A549 (cell line): ENCODE measurements around the gene PRSS56. TPM values are rescaled to one million over a fixed set of nuclear protein-coding genes. Genes with fewer than 3 reads are reported as not detected.

Source experiments
- ATAC-seq, 2 experiments: fragments of 200-7000 bp in 1 of 2; fragments of >200 bp in 1 of 2; cut with Nextera tagmentation in 1 of 2; cut with Tn5 transposase in 1 of 2; 3 replicates each; pipeline versions ENCODE4 v1.8.0 to v1.9.1; 2018 to 2020; ENCODE audit warnings: mild to moderate bottlenecking in 1 of 2, moderate library complexity in 1 of 2
- CTCF ChIA-PET: fragments of 300-600 bp; sonication (Branson Sonifier 250); formaldehyde crosslinking; extraction: SDS; loops from one replicate; lab custom pipeline; 2021; ENCODE audit warnings: antibody characterized with exemption, inconsistent platforms; lab: Yijun Ruan, JAX
- POLR2A ChIA-PET: fragments of 350-600 bp; formaldehyde crosslinking; extraction: SDS; loops from one replicate; lab custom pipeline; 2021; ENCODE audit warnings: antibody characterized with exemption, inconsistent platforms; lab: Yijun Ruan, JAX
- DNase-seq, 2 experiments: peaks; one replicate each; pipeline versions ENCODE4 v3.0.0 to v3.0.0-alpha.2; 2011 to 2016; ENCODE audit warnings: low read depth in 1 of 2, low spot score in 1 of 2
- FAIRE-seq: peaks from 2 replicates; lab custom pipeline; 2011; peaks lifted over from hg19 to GRCh38; lab: Jason Lieb, UNC
- H3K27ac ChIP-seq, 2 experiments: fragments of >200 bp; sonication (Bioruptor Twin); formaldehyde crosslinking; 3 replicates each; pipeline ENCODE4 v1.5.1; 2016 to 2017
- H3K4me1 ChIP-seq: fragments of >200 bp; sonication (Bioruptor Twin); formaldehyde crosslinking; 3 replicates; pipeline ENCODE4 v1.6.1; 2016
- H3K4me2 ChIP-seq: fragments of >200 bp; sonication (Bioruptor Twin); formaldehyde crosslinking; 3 replicates; pipeline ENCODE4 v1.6.1; 2016
- H3K4me3 ChIP-seq: fragments of >200 bp; sonication (Bioruptor Twin); formaldehyde crosslinking; 3 replicates; pipeline ENCODE4 v1.5.1; 2016
- H3K9me3 ChIP-seq: fragments of >200 bp; sonication (Bioruptor Twin); formaldehyde crosslinking; 3 replicates; pipeline ENCODE4 v1.6.1; 2016
- CBX8 ChIP-seq: fragments of 200-600 bp; sonication (generic); IDR thresholded peaks from 2 replicates; pipeline ENCODE4 v1.6.1; 2016
- CHD2 ChIP-seq: fragments of 150-350 bp; IDR thresholded peaks from 2 replicates; pipeline ENCODE4 v1.6.1; 2014; ENCODE audit warnings: low read length; ENCODE audit not compliant: partially characterized antibody
- CHD4 ChIP-seq: fragments of 200-600 bp; sonication (generic); IDR thresholded peaks from 2 replicates; pipeline ENCODE4 v1.6.1; 2016; ENCODE audit warnings: antibody characterized with exemption, mild to moderate bottlenecking, borderline replicate concordance
- EP300 ChIP-seq, 2 experiments: fragments of >200 bp; sonication (Bioruptor Twin); formaldehyde crosslinking; IDR thresholded peaks; 2 replicates in 1 of 2; 3 replicates in 1 of 2; pipeline ENCODE4 v1.6.1; 2016 to 2017
- FOSB ChIP-seq: fragments of 250-450 bp; sonication (Bioruptor Pico); IDR thresholded peaks from 2 replicates; pipeline ENCODE4 v1.5.0; 2020; ENCODE audit warnings: mild to moderate bottlenecking, moderate library complexity
- HOXA7 ChIP-seq: fragments of 250-450 bp; sonication (Bioruptor Pico); IDR thresholded peaks from 2 replicates; pipeline ENCODE4 v1.5.0; 2020; ENCODE audit warnings: mild to moderate bottlenecking, moderate library complexity
- JUN ChIP-seq, 2 experiments: fragments of >200 bp; sonication (Bioruptor Twin); formaldehyde crosslinking; IDR thresholded peaks; 2 replicates in 1 of 2; 3 replicates in 1 of 2; pipeline ENCODE4 v1.6.1; 2016 to 2017
- NPAS2 ChIP-seq: fragments of 250-450 bp; sonication (Bioruptor Pico); IDR thresholded peaks from 2 replicates; pipeline ENCODE4 v1.8.0; 2022; ENCODE audit warnings: mild to moderate bottlenecking, moderate library complexity, borderline replicate concordance
- NR3C1 ChIP-seq: fragments of >200 bp; sonication (Bioruptor Twin); formaldehyde crosslinking; IDR thresholded peaks from 3 replicates; pipeline ENCODE4 v1.6.1; 2017
- PHF8 ChIP-seq: fragments of 200-600 bp; sonication (generic); IDR thresholded peaks from 2 replicates; pipeline ENCODE4 v1.6.1; 2016; ENCODE audit warnings: low read depth, mild to moderate bottlenecking, antibody characterized with exemption, moderate library complexity, borderline replicate concordance
- RARB ChIP-seq: fragments of 250-450 bp; sonication (Bioruptor Pico); IDR thresholded peaks from 2 replicates; pipeline ENCODE4 v1.8.0; 2021; ENCODE audit warnings: mild to moderate bottlenecking, moderate library complexity
- RCOR1 ChIP-seq: fragments of 150-350 bp; IDR thresholded peaks from 2 replicates; pipeline ENCODE4 v1.6.1; 2014; ENCODE audit warnings: antibody characterized with exemption, low read length, low read depth
- TFCP2L1 ChIP-seq: fragments of 250-450 bp; sonication (Bioruptor Pico); IDR thresholded peaks from 2 replicates; pipeline ENCODE4 v1.5.0; 2021; ENCODE audit warnings: mild to moderate bottlenecking
- ZC3H11A ChIP-seq: fragments of 450-650 bp; IDR thresholded peaks from 2 replicates; pipeline ENCODE4 v1.6.1; 2014; ENCODE audit warnings: antibody characterized with exemption, mild to moderate bottlenecking
- WGBS: methylation state at CpG from one replicate; pipeline ENCODE4 v1.1.6; 2017; ENCODE audit errors: missing lambda C conversion rate; 5-methylcytosine and 5-hydroxymethylcytosine counted together
- polyA plus RNA-seq, 4 experiments: library from polyadenylated mRNA; depleted of rRNA in 3 of 4; stranded (reverse); fragments of >200 nt; fragmentation: RNase III in 1 of 4; extraction: RNeasy Plus Mini Kit Qiagen cat#74134 plus additional on column Dnase treatment in 1 of 4; gene quantifications; 2 replicates in 3 of 4; 3 replicates in 1 of 4; pipeline ENCODE4 v1.2.3, GENCODE V29; 2011 to 2017
- TF ChIP-seq, protein P1 (sequence below): fragments of 150-350 bp; IDR thresholded peaks from 2 replicates; pipeline ENCODE4 v1.6.1; 2014; ENCODE audit warnings: low read depth, mild to moderate bottlenecking, low read length
- TF ChIP-seq, protein P2 (sequence below): IDR thresholded peaks from 2 replicates; pipeline ENCODE4 v1.6.1; 2012
- TF ChIP-seq, protein P3 (sequence below): fragments of >200 bp; sonication (Bioruptor Twin); formaldehyde crosslinking; IDR thresholded peaks from 3 replicates; pipeline ENCODE4 v1.6.1; 2016
- TF ChIP-seq, protein P4 (sequence below): IDR thresholded peaks from 2 replicates; pipeline ENCODE4 v1.6.1; 2012

PRSS56 gene
- polyA plus RNA-seq, 2 of the 4 experiments (the other 2 are of a cell fraction), result not detected

DNA sequence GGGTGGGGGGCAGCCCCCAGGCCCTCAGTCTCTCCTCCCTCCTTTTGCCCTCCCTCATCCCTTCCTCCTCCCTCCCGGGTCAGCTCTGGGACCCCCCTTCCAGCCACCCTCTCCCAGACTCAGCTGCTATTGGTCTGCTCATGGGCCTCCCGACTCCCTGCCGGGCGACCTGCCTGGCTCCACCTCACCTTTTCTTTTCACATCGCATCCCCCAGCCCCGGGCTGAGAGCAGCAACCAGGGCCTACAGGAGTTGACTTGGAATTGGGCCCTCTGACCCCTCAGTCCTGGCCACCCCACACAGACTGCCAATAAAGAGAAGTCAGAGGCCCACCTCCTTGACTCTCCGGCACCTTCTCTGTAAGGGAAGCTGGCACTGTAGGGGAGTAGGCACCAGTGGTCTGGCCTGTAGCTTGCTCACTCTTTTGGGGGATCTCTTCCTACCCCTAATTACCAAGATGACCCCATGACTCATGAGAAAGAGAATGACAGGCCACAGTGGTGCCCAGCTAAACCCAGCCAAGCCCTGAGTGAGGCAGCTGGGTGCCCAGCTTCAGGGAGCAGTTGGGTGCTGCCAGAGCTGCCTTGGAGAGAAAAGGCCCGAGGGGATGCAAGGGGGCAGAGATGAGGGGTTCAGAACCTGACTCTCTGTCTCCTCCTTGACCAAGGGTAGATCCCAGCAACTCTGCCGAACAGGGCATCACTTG is 30.5 kb upstream of the PRSS56 start:
- CTCF ChIA-PET, result interaction anchor here (0.7 to 1.1 kb wide), 2 partner anchors 31 to 120 kb away, joined by 3 to 4 read pairs; no protein-coding TSS in a partner anchor
- POLR2A ChIA-PET, result no interaction called here
- H3K4me3 ChIP-seq, result no peak overlapping the region
- no peak overlapping the region for H3K4me2 ChIP-seq
- DNase-seq (no peak), ATAC-seq (no peak)
- peaks cover 6% of the 10 kb centered on the region; the same call in 1 of the 3 replicates for H3K4me1 ChIP-seq
- H3K27ac ChIP-seq, result no peak overlapping the region
- 68% methylated on average over 9 of the region's 9 CpGs for WGBS
- TF ChIP-seq, protein P1, sequence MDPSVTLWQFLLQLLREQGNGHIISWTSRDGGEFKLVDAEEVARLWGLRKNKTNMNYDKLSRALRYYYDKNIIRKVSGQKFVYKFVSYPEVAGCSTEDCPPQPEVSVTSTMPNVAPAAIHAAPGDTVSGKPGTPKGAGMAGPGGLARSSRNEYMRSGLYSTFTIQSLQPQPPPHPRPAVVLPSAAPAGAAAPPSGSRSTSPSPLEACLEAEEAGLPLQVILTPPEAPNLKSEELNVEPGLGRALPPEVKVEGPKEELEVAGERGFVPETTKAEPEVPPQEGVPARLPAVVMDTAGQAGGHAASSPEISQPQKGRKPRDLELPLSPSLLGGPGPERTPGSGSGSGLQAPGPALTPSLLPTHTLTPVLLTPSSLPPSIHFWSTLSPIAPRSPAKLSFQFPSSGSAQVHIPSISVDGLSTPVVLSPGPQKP, result no peak
- TF ChIP-seq CHD4, result no peak
- TF ChIP-seq, protein P2, sequence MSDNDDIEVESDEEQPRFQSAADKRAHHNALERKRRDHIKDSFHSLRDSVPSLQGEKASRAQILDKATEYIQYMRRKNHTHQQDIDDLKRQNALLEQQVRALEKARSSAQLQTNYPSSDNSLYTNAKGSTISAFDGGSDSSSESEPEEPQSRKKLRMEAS, result no peak
- TF ChIP-seq, protein P3, sequence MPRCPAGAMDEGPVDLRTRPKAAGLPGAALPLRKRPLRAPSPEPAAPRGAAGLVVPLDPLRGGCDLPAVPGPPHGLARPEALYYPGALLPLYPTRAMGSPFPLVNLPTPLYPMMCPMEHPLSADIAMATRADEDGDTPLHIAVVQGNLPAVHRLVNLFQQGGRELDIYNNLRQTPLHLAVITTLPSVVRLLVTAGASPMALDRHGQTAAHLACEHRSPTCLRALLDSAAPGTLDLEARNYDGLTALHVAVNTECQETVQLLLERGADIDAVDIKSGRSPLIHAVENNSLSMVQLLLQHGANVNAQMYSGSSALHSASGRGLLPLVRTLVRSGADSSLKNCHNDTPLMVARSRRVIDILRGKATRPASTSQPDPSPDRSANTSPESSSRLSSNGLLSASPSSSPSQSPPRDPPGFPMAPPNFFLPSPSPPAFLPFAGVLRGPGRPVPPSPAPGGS, result no peak
- no peak for TF ChIP-seq TFCP2L1 (CRISPR knock-in tag)
- TF ChIP-seq NPAS2 (CRISPR knock-in tag), result no peak
- TF ChIP-seq RCOR1, result no peak
- no peak for TF ChIP-seq PHF8
- TF ChIP-seq, all 56 proteins: peak for 0
- no peak for FAIRE-seq
- no peaks in the 10 kb centered on the region for H3K9me3 ChIP-seq

DNA sequence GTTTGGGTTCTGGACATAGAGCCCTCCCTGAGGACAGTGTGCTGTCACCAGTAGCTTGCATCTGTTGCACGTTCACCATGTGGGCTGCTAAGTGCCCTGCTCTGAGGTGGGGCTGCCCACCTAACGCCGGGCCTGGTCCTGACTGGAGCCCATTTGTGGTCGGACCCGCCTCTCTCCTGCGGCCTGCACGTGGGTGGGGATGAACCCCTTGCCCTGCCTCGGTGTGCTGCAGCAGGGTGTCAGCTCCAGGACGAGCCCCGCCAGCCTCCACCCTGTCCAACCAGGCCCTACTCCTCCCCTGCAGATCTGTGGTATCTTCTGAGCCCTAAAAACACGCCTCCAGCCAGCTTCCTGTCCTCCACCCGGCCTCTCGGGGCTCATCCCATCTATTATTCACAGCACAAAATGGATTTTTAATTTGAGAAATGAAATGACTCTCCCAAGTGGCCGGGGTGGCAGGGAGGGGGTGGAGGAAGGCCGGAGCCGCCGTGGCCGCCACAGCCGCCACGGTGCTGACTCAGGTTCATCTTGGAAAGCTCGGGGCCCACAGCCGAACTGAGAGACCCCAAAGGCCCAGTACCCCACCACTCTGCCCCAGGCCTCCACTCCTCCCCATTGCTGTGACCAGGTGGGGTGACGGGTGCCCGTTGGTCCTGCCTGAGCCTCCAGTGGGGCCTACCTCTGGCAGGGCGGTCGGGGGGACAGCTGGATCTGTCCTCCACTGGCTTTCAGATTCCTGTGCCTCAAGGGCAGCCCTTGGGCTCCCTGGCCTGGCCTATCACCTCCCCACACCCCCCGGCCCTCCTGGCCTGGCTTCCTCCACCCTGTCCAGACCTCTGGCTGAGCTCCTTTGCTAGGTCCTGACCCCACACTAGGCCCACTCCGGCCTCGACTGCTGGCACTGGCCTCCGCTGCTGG is 29.7 kb upstream of the PRSS56 start:
- H3K4me1 ChIP-seq, result peaks cover 6% of the 10 kb centered on the region; the same call in 1 of the 3 replicates
- ATAC-seq, result no peak
- no peaks in the 10 kb centered on the region for H3K9me3 ChIP-seq
- TF ChIP-seq CBX8 (no peak), NR3C1 (no peak), FOSB (CRISPR knock-in tag) (no peak), EP300 (IDR thresholded peaks at IDR 0.05) (no peak), TFCP2L1 (CRISPR knock-in tag) (no peak), ZC3H11A (no peak), JUN (IDR thresholded peaks at IDR 0.05) (no peak), CHD2 (no peak), HOXA7 (CRISPR knock-in tag) (no peak), RARB (no peak)
- TF ChIP-seq, protein P4, sequence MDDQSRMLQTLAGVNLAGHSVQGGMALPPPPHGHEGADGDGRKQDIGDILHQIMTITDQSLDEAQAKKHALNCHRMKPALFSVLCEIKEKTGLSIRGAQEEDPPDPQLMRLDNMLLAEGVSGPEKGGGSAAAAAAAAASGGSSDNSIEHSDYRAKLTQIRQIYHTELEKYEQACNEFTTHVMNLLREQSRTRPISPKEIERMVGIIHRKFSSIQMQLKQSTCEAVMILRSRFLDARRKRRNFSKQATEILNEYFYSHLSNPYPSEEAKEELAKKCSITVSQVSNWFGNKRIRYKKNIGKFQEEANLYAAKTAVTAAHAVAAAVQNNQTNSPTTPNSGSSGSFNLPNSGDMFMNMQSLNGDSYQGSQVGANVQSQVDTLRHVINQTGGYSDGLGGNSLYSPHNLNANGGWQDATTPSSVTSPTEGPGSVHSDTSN, result no peak
- ChIA-PET CTCF (interaction anchor here (0.7 to 0.9 kb wide), 2 partner anchors 46 to 121 kb away, joined by 3 read pairs; no protein-coding TSS in a partner anchor), POLR2A (no interaction called here)
- no peak overlapping the region for H3K4me3 ChIP-seq
- 80% methylated on average over 26 of the region's 30 CpGs for WGBS
- no peak for DNase-seq
- H3K4me2 ChIP-seq, result no peak overlapping the region
- no peak for FAIRE-seq
- H3K27ac ChIP-seq, result no peak overlapping the region
